Bone marrow (tissue), 2 donors: ENCODE data around the gene PEX13.
"Not testable (repeated sequence)": the region's sequence is repeated elsewhere in the genome, so short reads cannot be mapped to it uniquely, and the experiment has no call there.

Source experiments
- DNase-seq, 2 donors: peaks; one replicate each; lab custom pipeline; 2025; lab: John Stamatoyannopoulos, UW

Gene PEX13, protein sequence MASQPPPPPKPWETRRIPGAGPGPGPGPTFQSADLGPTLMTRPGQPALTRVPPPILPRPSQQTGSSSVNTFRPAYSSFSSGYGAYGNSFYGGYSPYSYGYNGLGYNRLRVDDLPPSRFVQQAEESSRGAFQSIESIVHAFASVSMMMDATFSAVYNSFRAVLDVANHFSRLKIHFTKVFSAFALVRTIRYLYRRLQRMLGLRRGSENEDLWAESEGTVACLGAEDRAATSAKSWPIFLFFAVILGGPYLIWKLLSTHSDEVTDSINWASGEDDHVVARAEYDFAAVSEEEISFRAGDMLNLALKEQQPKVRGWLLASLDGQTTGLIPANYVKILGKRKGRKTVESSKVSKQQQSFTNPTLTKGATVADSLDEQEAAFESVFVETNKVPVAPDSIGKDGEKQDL

DNA sequence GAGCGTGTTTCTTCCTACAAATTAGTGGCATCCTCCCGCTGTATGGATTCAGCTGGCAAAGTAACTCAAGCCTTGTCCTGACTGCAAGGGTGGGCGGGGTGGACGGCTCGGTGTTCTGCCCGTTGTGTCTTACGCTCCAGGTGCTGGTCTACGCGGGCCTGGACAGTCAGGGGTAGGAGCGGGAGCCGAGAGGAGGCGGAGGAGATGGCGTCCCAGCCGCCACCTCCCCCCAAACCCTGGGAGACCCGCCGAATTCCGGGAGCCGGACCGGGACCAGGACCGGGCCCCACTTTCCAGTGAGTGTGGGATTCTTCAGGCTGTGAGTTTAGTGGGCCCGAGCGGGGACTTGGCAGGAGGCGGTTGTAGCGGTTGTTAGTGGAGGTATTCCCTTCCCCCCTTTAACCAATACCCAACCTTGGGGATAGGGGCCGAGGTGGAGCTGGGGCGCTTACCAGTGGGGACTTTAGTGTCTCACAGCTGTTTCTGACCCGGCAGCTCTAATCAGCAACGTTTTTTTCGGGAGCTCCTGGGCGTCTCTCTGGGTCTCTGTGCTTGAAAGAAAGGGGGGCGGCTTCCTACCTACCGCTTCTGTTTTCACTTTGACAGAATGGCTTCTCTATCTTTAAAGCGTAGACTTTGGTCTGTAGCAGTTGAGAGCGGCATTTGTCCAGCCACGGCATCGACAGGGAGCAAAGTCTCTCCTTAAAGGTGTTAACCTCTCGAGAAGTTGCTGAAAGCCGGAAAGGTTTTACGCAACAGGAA is at the start of gene PEX13, which contains the start of gene PUS10:
PEX13 (plus strand) TSS at position 165 of the 762 bp plus-strand sequence; CDS start at position 205, 40 bp downstream.
PUS10 (minus strand) TSS at position 700 of the 762 bp plus-strand sequence. CDS start 6,365 bp downstream, outside the sequence.
- peak in 1 of 2 donors; percentile 79 for DNase-seq

- DNase-seq = no peak
These were observed 44.4 kb upstream of the PEX13 start for GRCh38 chr2:60972889-60973656.

DNA sequence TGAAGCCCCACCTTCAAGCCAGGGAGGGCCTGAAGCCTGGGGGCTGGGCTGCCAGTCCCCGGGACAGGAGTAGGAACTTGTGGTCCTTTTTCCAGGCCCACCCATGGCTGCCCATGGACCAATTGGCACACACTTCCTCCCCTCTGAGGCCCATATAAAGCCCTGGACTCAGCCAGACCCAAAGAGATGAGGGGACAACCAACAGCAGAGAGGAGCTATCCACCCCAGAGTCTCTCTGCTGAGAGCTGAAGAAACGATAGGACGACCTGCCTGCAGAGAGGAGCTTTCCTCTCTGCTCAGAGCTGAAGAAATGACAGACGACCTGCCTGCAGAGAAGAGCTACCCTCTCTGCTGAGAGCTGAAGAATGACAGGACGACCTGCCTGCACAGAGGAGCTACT is 43.8 kb upstream of the PEX13 start:
- no peak for DNase-seq

DNA sequence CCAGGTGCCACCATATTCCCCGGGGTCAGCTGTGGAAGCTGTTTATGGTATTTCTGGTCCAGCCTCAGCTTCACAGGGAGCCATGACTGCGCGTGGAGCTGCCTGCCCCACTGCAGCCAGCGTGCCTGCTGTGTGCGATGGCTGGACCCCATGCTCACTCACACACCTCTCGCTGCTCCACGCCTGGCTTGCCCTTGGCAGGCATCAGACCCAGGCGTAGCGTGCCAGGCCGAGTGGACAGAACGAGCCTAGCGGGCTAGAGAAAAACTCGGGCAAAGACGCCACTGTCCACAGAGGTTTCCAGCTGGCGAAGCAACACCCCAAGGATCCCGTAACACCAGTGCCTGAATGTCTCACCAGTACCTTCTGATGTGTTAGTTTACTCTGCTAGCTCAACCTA is 42.9 kb upstream of the PEX13 start:
- DNase-seq = no peak

DNA sequence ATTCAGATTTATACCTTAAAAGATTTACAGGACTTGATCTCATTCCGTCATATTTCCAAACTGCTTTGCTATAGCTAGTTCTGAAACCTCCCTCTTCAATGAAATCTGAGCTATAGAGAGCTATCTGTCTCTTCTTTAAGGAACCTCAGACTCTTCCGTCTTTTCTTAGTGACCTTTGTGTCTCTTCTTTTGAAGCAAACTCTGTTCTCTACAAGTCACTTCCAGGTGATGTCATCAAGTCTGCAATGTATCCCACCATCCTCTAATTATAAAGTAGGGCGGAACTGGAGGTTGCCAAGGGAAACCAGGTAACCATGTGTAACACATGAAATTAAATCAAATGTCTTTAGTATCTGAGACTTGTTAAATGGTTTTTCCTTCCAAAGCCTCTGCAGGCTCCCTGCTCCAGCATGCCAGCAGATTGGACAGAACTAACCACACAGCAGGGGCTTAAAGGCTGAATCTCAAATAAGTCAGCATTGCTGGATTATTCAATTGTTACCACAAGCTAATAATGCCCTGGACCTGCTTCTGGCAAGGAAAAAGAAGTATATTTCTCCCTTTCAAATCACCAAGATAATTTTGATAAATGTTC is 41.2 kb upstream of the PEX13 start:
- no peak for DNase-seq

DNA sequence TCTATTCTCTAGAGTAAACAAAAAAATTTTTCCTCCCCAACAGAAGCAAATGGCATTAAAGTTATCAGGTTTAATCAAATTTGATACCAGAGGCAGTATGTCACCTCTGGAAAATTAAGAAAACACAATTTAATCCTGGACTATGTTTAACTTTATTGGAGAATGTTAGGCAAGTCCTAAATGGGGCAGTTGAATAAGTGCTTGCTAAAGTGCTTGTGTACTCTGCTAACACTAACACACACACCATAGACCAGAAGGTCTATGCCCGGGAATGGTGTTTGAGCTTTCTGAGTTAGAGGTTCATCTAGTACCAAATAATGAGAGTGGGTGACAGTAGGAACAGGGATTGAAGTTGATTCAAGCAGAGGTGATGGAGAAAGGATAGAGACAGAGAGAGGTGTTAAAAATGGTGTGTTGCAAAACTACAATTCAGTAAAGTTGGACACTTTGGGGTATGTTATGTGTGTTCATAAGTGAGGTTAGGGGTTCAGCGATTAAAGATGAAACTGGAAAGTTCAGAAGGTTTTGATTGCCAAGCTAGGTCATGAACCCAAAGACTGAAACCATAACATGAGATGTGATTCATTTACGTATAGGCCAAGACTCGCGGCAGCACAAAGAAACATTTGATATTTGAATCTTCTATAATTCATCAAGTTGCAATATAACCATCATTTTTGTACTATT is 40.5 kb upstream of the PEX13 start:
- DNase-seq = no peak

GRCh38 chr2:60977562-60977895 is 40.0 kb upstream of the PEX13 start:
- no peak for DNase-seq

DNA sequence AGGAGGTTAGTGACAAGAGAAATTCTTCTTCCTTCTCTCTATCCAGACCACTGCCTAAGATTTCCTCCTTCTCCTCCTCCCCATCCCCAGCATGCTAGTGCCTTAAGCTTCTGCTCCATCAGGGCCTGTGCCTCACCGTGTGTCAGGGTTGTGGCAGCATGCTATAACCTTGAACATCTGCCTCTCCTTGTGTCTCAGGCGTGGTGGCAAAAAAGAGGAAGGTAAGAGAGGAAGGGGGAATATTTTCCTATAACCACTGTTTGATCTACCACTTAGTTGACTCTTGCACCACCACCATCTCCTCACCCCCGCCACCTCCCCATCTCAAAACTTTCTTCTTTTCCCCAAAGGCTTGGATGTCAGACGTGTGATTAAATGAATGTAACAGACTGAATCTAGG is 38.3 kb upstream of the PEX13 start:
- DNase-seq = no peak

- DNase-seq = no peak
These were observed 37.3 kb upstream of the PEX13 start for GRCh38 chr2:60980071-60980815.

- not testable (repeated sequence) for DNase-seq
These were observed 35.5 kb upstream of the PEX13 start for GRCh38 chr2:60982066-60982465.

DNA sequence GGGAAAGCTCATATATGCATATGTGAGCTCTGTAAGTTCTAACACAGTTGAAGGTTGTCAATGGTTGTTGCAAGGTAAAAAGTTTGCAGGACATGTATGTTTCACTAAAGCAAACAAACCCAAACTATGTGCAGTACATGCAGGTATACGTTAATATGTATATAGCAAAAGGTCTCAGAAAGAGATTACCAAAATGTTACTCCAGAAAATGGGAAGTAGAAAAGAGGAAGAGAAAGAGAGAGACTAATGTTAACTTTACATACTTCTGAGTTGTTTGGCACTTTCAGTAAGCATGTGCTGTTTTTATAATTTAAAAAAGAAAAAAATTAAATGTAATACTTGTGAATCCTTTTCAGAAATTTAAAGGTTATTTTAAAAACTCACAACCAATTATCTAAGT is 32.8 kb upstream of the PEX13 start:
- peak in 1 of 2 donors; percentile 66 for DNase-seq

DNA sequence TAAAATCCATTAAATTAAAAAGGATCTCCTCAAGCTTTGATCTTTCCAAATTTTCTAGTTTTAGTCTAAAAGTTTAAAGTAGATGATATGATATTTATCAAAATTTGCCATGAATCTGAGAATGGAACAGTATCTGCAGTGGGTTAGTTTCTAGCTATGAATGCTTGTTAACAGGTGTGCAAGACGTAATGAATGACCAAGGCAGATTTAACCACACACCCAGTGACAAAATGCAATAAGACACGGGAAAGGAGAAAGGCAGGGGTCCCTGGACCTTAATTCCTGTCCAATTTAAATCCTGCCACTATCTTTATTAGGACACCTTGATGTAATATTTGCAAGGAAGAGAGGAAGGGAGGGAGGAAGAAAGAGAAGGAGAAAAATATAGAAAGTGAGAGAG is 30.5 kb upstream of the PEX13 start:
- DNase-seq = no peak

GRCh38 chr2:60987656-60988055 is 29.9 kb upstream of the PEX13 start:
- not testable (repeated sequence) for DNase-seq

DNA sequence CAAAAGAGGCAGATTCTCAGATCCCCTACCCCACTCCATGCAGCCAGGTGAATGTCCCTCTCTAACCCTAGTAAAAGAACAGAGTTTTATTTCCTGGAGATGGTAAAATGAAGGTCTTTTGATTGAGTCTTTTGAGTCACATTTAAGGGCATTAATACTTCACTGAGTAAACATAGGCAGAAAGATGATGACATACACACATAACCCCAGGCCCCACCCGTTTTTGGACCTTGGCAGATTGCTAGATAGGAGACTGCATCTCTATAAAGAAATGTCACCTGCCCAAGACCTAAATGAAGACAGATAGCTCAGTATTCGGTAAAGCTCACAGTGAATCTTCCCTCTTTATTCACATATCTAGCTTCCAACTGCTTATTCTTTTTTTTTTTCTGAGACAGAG is 28.3 kb upstream of the PEX13 start:
- DNase-seq = no peak

DNA sequence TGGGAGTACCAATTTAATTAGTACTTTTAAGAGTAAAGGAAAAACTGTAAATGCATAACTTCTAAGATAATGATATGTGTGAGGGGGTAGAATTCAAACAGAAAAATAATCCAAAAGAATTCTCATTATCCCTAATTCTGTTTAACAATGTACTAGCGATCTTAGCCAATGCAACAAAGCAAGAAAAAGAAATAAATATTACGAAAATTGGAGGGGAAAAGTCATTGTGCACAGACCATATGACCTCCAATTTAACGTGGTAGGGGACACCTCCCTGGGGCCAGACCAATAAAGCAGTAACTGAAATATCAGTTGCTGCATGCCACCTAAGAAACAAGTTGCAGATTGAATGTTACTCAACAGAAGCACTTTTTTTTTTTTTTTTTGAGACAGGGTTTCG is 25.9 kb upstream of the PEX13 start:
- DNase-seq = no peak

GRCh38 chr2:60992985-60993392 is 24.5 kb upstream of the PEX13 start:
- DNase-seq = peak in 1 of 2 donors; percentile 70

GRCh38 chr2:60994131-60994530 is 23.4 kb upstream of the PEX13 start:
- no peak for DNase-seq

- DNase-seq = peak in 1 of 2 donors; percentile 66
These were observed 18.6 kb upstream of the PEX13 start for GRCh38 chr2:60998628-60999545.

GRCh38 chr2:61005736-61006135 is 11.8 kb upstream of the PEX13 start:
- DNase-seq = no peak
